Skeletal muscle tissue (tissue), 4 donors: ENCODE results near the gene ADGRV1. TPM values are rescaled to one million over a fixed set of nuclear protein-coding genes. Genes with fewer than 3 reads are reported as not detected.
"Not testable (repeated sequence)": the region's sequence is repeated elsewhere in the genome, so short reads cannot be mapped to it uniquely, and the experiment has no call there.

Source experiments
- H3K27ac ChIP-seq: one replicate; pipeline ENCODE4 v1.7.0; 2013; ENCODE audit warnings: mild to moderate bottlenecking, low read depth, low read length, inconsistent platforms
- H3K27me3 ChIP-seq, 3 donors: one replicate each; pipeline ENCODE4 v1.7.0; 2013; ENCODE audit warnings: low read length in 3 of 3; ENCODE audit not compliant: control insufficient read depth in 3 of 3, insufficient read depth in 3 of 3
- H3K36me3 ChIP-seq, 3 donors: one replicate each; pipeline ENCODE4 v1.7.0; 2013; ENCODE audit warnings: low read length in 3 of 3; ENCODE audit not compliant: control insufficient read depth in 3 of 3, insufficient read depth in 3 of 3
- H3K4me1 ChIP-seq, 3 donors: one replicate each; pipeline ENCODE4 v1.7.0; 2013; ENCODE audit warnings: low read length in 3 of 3, mild to moderate bottlenecking in 3 of 3; ENCODE audit not compliant: control insufficient read depth in 3 of 3, insufficient read depth in 3 of 3
- H3K4me3 ChIP-seq, 3 donors: one replicate each; pipeline ENCODE4 v1.7.0; 2013; ENCODE audit warnings: low read length in 3 of 3
- H3K9ac ChIP-seq, 3 donors: one replicate each; pipeline ENCODE4 v1.7.0; 2013; ENCODE audit warnings: low read length in 3 of 3, mild to moderate bottlenecking in 3 of 3, moderate library complexity in 2 of 3, low read depth in 1 of 3
- H3K9me3 ChIP-seq, 3 donors: one replicate each; pipeline ENCODE4 v1.7.0; 2013; ENCODE audit warnings: low read length in 3 of 3; ENCODE audit not compliant: control insufficient read depth in 3 of 3
- total RNA-seq: library from RNA; depleted of rRNA; stranded (reverse); fragments of >200 nt; gene quantifications from one replicate; pipeline ENCODE4 v1.2.3, GENCODE V29; 2014
- donor health status: Osteomylitis.

ADGRV1 gene
- total RNA-seq, 1 donor from 2014 or later: 2.6 TPM

- Histone ChIP-seq H3K27me3 (no peaks in the 10 kb centered on the region), H3K9me3 (no peaks in the 10 kb centered on the region), H3K27ac (no peak overlapping the region), H3K4me3 (no peak overlapping the region), H3K9ac (no peak overlapping the region), H3K36me3 (no peaks in the 10 kb centered on the region), H3K4me1 (no peaks in the 10 kb centered on the region)
These were observed 228.2 kb downstream of the ADGRV1 start for GRCh38 chr5:90786756-90787155.

GRCh38 chr5:90792725-90793124 is 234.1 kb downstream of the ADGRV1 start:
- Histone ChIP-seq H3K4me1 (no peaks in the 10 kb centered on the region), H3K9me3 (peaks cover 0 to 3% (median 0%) of the 10 kb centered on the region in 3 donors), H3K27me3 (peaks cover 0 to 3% (median 0%) of the 10 kb centered on the region in 3 donors), H3K9ac (no peak overlapping the region), H3K27ac (no peak overlapping the region), H3K36me3 (no peaks in the 10 kb centered on the region), H3K4me3 (no peak overlapping the region)

- peaks cover 0 to 3% (median 0%) of the 10 kb centered on the region in 3 donors for H3K9me3 ChIP-seq
- no peak overlapping the region for H3K9ac ChIP-seq
- peaks cover 0 to 3% (median 0%) of the 10 kb centered on the region in 3 donors for H3K27me3 ChIP-seq
- no peaks in the 10 kb centered on the region for H3K4me1 ChIP-seq
- no peak overlapping the region for H3K27ac ChIP-seq
- H3K4me3 ChIP-seq: no peak overlapping the region
- H3K36me3 ChIP-seq: no peaks in the 10 kb centered on the region
These were observed 234.6 kb downstream of the ADGRV1 start for GRCh38 chr5:90793183-90793582.

- not testable (repeated sequence) for H3K9me3 ChIP-seq, H3K9ac ChIP-seq, H3K4me1 ChIP-seq, H3K27ac ChIP-seq, H3K4me3 ChIP-seq, H3K36me3 ChIP-seq, H3K27me3 ChIP-seq
These were observed 238.3 kb downstream of the ADGRV1 start for GRCh38 chr5:90796919-90797318.

GRCh38 chr5:90800082-90800481 is 241.5 kb downstream of the ADGRV1 start:
- H3K9ac ChIP-seq, H3K27me3 ChIP-seq, H3K36me3 ChIP-seq, H3K9me3 ChIP-seq, H3K27ac ChIP-seq, H3K4me1 ChIP-seq, H3K4me3 ChIP-seq: not testable (repeated sequence)

GRCh38 chr5:90800515-90800914 is 241.9 kb downstream of the ADGRV1 start:
- H3K27ac ChIP-seq, H3K9ac ChIP-seq, H3K9me3 ChIP-seq, H3K36me3 ChIP-seq, H3K27me3 ChIP-seq, H3K4me3 ChIP-seq, H3K4me1 ChIP-seq: not testable (repeated sequence)

GRCh38 chr5:90802474-90803317 is 244.1 kb downstream of the ADGRV1 start:
- H3K9ac ChIP-seq: no peak overlapping the region
- H3K27me3 ChIP-seq: no peaks in the 10 kb centered on the region
- H3K27ac ChIP-seq: no peak overlapping the region
- no peak overlapping the region for H3K4me3 ChIP-seq
- H3K36me3 ChIP-seq: no peaks in the 10 kb centered on the region
- H3K9me3 ChIP-seq: no peaks in the 10 kb centered on the region
- no peaks in the 10 kb centered on the region for H3K4me1 ChIP-seq

- Histone ChIP-seq H3K9ac (no peak overlapping the region), H3K36me3 (no peaks in the 10 kb centered on the region), H3K4me3 (no peak overlapping the region), H3K9me3 (no peaks in the 10 kb centered on the region), H3K27ac (no peak overlapping the region), H3K4me1 (no peaks in the 10 kb centered on the region), H3K27me3 (no peaks in the 10 kb centered on the region)
These were observed 244.8 kb downstream of the ADGRV1 start for GRCh38 chr5:90803381-90803780.

GRCh38 chr5:90803876-90804275 is 245.3 kb downstream of the ADGRV1 start:
- no peaks in the 10 kb centered on the region for H3K27me3 ChIP-seq
- H3K9me3 ChIP-seq: no peaks in the 10 kb centered on the region

GRCh38 chr5:90807496-90807895 is 248.9 kb downstream of the ADGRV1 start:
- no peak overlapping the region for H3K27ac ChIP-seq
- no peaks in the 10 kb centered on the region for H3K36me3 ChIP-seq
- no peaks in the 10 kb centered on the region for H3K4me1 ChIP-seq
- H3K27me3 ChIP-seq: no peaks in the 10 kb centered on the region
- H3K9ac ChIP-seq: no peak overlapping the region
- no peaks in the 10 kb centered on the region for H3K9me3 ChIP-seq
- H3K4me3 ChIP-seq: no peak overlapping the region

More at GRCh38 chr5:90803876-90804275, 245.3 kb downstream of the ADGRV1 start:
- no peak overlapping the region for H3K9ac ChIP-seq
- no peak overlapping the region for H3K4me3 ChIP-seq
- no peak overlapping the region for H3K27ac ChIP-seq
- H3K36me3 ChIP-seq: no peaks in the 10 kb centered on the region
- no peaks in the 10 kb centered on the region for H3K4me1 ChIP-seq
